CD14-positive monocyte (primary cell): ENCODE measurements around the gene ANKRD44. TPM values are rescaled to one million over a fixed set of nuclear protein-coding genes. Genes with fewer than 3 reads are reported as not detected.
A peak's percentile ranks its signal among the peaks of the same experiment; 100 is the strongest.

Experiments
- DNase-seq, 3 donors: peaks; one replicate each; pipeline ENCODE4 v3.0.0-alpha.2; 2011 to 2022
- H2AFZ ChIP-seq: 2 replicates; pipeline ENCODE4 v1.6.0; 2012; ENCODE audit warnings: mild to moderate bottlenecking, low read depth, low read length, inconsistent platforms; ENCODE audit not compliant: insufficient read depth, poor library complexity, severe bottlenecking
- H3K27ac ChIP-seq, 2 donors: 1 replicate in 1 of 2; 2 replicates in 1 of 2; pipeline ENCODE4 v1.5.1; 2012 to 2013; ENCODE audit warnings: low read length in 2 of 2, control low read depth in 1 of 2, inconsistent platforms in 1 of 2, low read depth in 1 of 2, mild to moderate bottlenecking in 1 of 2
- H3K27me3 ChIP-seq, 2 donors: one replicate each; pipeline versions ENCODE4 v1.6.0 to v1.6.1; 2011 to 2013; ENCODE audit warnings: low read length in 2 of 2; ENCODE audit not compliant: control insufficient read depth in 2 of 2, insufficient read depth in 2 of 2
- H3K36me3 ChIP-seq, 2 donors: replicated peaks in 1 of 2; 1 replicate in 1 of 2; 2 replicates in 1 of 2; pipeline versions ENCODE4 v1.5.1 to v1.6.1; 2012 to 2013; ENCODE audit warnings: low read length in 2 of 2, control low read depth in 1 of 2, inconsistent platforms in 1 of 2, mild to moderate bottlenecking in 1 of 2; ENCODE audit not compliant: insufficient read depth in 2 of 2, control insufficient read depth in 1 of 2
- H3K4me1 ChIP-seq, 2 donors: 1 replicate in 1 of 2; 2 replicates in 1 of 2; pipeline versions ENCODE4 v1.5.1 to v1.6.1; 2012 to 2013; ENCODE audit warnings: low read length in 2 of 2, control low read depth in 1 of 2, inconsistent platforms in 1 of 2, mild to moderate bottlenecking in 1 of 2, moderate library complexity in 1 of 2; ENCODE audit not compliant: insufficient read depth in 2 of 2, control insufficient read depth in 1 of 2
- H3K4me2 ChIP-seq: replicated peaks from 2 replicates; pipeline ENCODE3; 2012; ENCODE audit warnings: low read length, moderate library complexity, mild to moderate bottlenecking; ENCODE audit not compliant: poor library complexity, severe bottlenecking; ENCODE audit errors: extremely low read depth
- H3K4me3 ChIP-seq, 3 experiments: fragments of 200-600 bp in 1 of 3; sonication (generic) in 1 of 3; replicated peaks in 1 of 3; 1 replicate in 2 of 3; 2 replicates in 1 of 3; pipeline ENCODE4 v1.5.1; 2011 to 2013; ENCODE audit warnings: low read length in 3 of 3, mild to moderate bottlenecking in 3 of 3, control low read depth in 2 of 3, low read depth in 2 of 3, inconsistent platforms in 1 of 3, moderate library complexity in 1 of 3
- H3K79me2 ChIP-seq: 2 replicates; pipeline ENCODE4 v1.6.0; 2012; ENCODE audit warnings: mild to moderate bottlenecking, control low read depth, inconsistent platforms, low read length, moderate library complexity; ENCODE audit not compliant: insufficient read depth
- H3K9ac ChIP-seq: 2 replicates; pipeline ENCODE4 v1.6.0; 2017; ENCODE audit warnings: low read length, mild to moderate bottlenecking; ENCODE audit not compliant: insufficient read depth, poor library complexity, severe bottlenecking
- H3K9me3 ChIP-seq, 2 donors: replicated peaks in 1 of 2; 1 replicate in 1 of 2; 2 replicates in 1 of 2; pipeline versions ENCODE4 v1.5.1 to v1.6.1; 2012 to 2013; ENCODE audit warnings: low read length in 2 of 2, control low read depth in 1 of 2; ENCODE audit not compliant: control insufficient read depth in 1 of 2, insufficient read depth in 1 of 2
- H4K20me1 ChIP-seq: 2 replicates; pipeline ENCODE4 v1.6.0; 2012; ENCODE audit warnings: mild to moderate bottlenecking, low read length, control low read depth, moderate library complexity; ENCODE audit not compliant: insufficient read depth
- H3K27ac Mint-ChIP-seq, 7 donors: one replicate each; pipeline ENCODE4 v1.8.0; 2020; ENCODE audit warnings: mild to moderate bottlenecking in 7 of 7, mixed read lengths in 7 of 7, moderate library complexity in 6 of 7, inconsistent platforms in 2 of 7
- H3K27me3 Mint-ChIP-seq, 3 donors: one replicate each; pipeline ENCODE4 v1.8.0; 2021 to 2022; ENCODE audit warnings: low read depth in 3 of 3, mild to moderate bottlenecking in 3 of 3, mixed read lengths in 3 of 3, moderate library complexity in 3 of 3, inconsistent platforms in 1 of 3
- H3K36me3 Mint-ChIP-seq, 2 donors: one replicate each; pipeline ENCODE4 v1.8.0; 2020; ENCODE audit warnings: mixed read lengths in 2 of 2, inconsistent platforms in 1 of 2, mild to moderate bottlenecking in 1 of 2
- H3K4me1 Mint-ChIP-seq: one replicate; pipeline ENCODE4 v1.8.0; 2020; ENCODE audit warnings: mild to moderate bottlenecking, mixed read lengths
- H3K4me3 Mint-ChIP-seq, 2 donors: one replicate each; pipeline ENCODE4 v1.8.0; 2020; ENCODE audit warnings: mild to moderate bottlenecking in 2 of 2, mixed read lengths in 2 of 2, moderate library complexity in 1 of 2
- H3K9me3 Mint-ChIP-seq, 7 donors: one replicate each; pipeline ENCODE4 v1.8.0; 2020 to 2022; ENCODE audit warnings: mixed read lengths in 7 of 7, mild to moderate bottlenecking in 6 of 7, moderate library complexity in 6 of 7, inconsistent platforms in 2 of 7
- WGBS: methylation state at CpG from one replicate; pipeline ENCODE4 v1.1.5; 2013; ENCODE audit warnings: missing lambda C conversion rate; ENCODE audit not compliant: insufficient coverage; 5-methylcytosine and 5-hydroxymethylcytosine counted together
- intact Hi-C, 2 donors: fragments of 100-400 bp; cut with micrococcal nuclease; formaldehyde crosslinking; loops; one replicate each; pipeline versions ENCODE4 v1.15.0 to v1.15.1; 2023
- polyA plus RNA-seq, 3 donors: library from polyadenylated mRNA; depleted of rRNA in 1 of 3; unstranded in 2 of 3; stranded (reverse) in 1 of 3; fragments of 300-500 nt in 2 of 3; fragments of >200 nt in 1 of 3; fragmentation: Illumina TruSeq in 2 of 3; gene quantifications; 1 replicate in 2 of 3; 2 replicates in 1 of 3; pipeline ENCODE4 v1.2.3, GENCODE V29; 2012 to 2021
- TF ChIP-seq, protein P1 (sequence below): fragments of 200-600 bp; IDR thresholded peaks from one replicate; pipeline ENCODE4 v1.8.0; 2022; ENCODE audit warnings: antibody characterized with exemption, mild to moderate bottlenecking

The ANKRD44 gene
- polyA plus RNA-seq, 3 donors = 55.7 to 91.9 (median 64.9) TPM

DNA sequence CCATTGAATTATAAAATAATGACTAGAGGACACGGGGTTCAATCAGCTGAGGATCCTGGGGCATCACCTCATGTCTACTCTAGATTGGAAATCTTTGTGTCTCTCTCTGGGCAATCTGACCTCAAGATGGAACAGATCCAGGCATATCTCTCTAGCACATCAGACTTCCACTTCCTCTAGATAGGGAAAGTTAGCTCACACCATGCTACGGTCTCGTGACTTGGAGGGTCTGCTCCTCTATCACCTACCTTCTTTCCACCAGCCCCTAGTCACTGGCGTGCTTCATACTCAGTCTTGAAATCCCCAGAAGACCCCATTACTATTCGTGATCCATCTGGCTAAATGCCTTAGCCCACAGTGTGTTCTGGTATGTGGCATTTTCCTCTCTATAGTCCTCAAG, 148.8 kb downstream of the ANKRD44 start:
- TF ChIP-seq, protein P1, sequence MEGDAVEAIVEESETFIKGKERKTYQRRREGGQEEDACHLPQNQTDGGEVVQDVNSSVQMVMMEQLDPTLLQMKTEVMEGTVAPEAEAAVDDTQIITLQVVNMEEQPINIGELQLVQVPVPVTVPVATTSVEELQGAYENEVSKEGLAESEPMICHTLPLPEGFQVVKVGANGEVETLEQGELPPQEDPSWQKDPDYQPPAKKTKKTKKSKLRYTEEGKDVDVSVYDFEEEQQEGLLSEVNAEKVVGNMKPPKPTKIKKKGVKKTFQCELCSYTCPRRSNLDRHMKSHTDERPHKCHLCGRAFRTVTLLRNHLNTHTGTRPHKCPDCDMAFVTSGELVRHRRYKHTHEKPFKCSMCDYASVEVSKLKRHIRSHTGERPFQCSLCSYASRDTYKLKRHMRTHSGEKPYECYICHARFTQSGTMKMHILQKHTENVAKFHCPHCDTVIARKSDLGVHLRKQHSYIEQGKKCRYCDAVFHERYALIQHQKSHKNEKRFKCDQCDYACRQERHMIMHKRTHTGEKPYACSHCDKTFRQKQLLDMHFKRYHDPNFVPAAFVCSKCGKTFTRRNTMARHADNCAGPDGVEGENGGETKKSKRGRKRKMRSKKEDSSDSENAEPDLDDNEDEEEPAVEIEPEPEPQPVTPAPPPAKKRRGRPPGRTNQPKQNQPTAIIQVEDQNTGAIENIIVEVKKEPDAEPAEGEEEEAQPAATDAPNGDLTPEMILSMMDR = no peak
- H3K79me2 ChIP-seq = peaks cover 96% of the 10 kb centered on the region
- no peak overlapping the region for H3K4me2 ChIP-seq
- 10% methylated on average over 2 of the region's 5 CpGs for WGBS
- DNase-seq = peak in 1 of 3 donors; percentile 18
- H3K4me3 ChIP-seq = no peak overlapping the region
- H3K27me3 Mint-ChIP-seq = no peaks in the 10 kb centered on the region
- no peak overlapping the region for H3K9ac ChIP-seq
- no peaks in the 10 kb centered on the region for H3K9me3 Mint-ChIP-seq
- peaks cover 97% of the 10 kb centered on the region for H4K20me1 ChIP-seq
- no peaks in the 10 kb centered on the region for H3K27me3 ChIP-seq
- H3K9me3 ChIP-seq = no peaks in the 10 kb centered on the region
- H3K36me3 Mint-ChIP-seq = peaks cover 12 to 15% of the 10 kb centered on the region in 2 donors
- H3K4me1 ChIP-seq = peaks cover 31 to 49% of the 10 kb centered on the region in 2 donors
- peak overlapping the region in 1 of 2 donors; percentile 61 for H3K27ac ChIP-seq
- peaks cover 57% of the 10 kb centered on the region for H3K4me1 Mint-ChIP-seq
- intact Hi-C loops = loop anchor here (10.0 kb wide), 2 partner anchors 47 to 177 kb away; no protein-coding TSS in a partner anchor
- peak overlapping the region in 6 of 7 donors; percentile 14 to 85 (median 58) for H3K27ac Mint-ChIP-seq
- peak overlapping the region in 1 of 2 donors; percentile 67 for H3K4me3 Mint-ChIP-seq
- H2AFZ ChIP-seq = no peak overlapping the region
- H3K36me3 ChIP-seq = peaks cover 0 to 15% of the 10 kb centered on the region in 2 donors

DNA sequence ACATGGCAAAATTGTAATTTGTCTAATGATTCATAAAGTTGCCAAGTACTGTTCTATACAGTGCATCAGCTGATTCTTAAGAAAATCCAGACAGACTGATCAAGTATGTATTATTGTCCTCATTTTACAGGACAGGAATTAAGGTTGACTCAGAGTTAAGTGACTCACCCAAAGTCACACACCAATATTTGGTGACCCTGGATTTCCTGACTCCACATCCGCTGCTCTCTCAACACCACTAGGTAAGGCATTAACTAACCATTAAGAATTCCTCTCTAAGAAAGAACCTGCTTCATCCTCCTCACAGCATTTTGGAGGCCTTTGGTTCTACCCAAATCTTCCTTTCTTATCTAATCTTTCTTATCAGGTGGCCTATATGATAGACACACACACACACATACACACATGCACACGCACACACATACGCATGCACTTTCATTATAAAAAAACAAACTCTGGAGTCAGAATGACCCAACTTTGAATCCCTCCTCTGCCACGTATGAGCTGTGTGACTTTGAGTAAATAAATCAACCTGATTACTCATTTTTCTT, 150.8 kb downstream of the ANKRD44 start:
- intact Hi-C loops = loop anchor here (10.0 kb wide), 2 partner anchors 45 to 175 kb away; no protein-coding TSS in a partner anchor
- no peaks in the 10 kb centered on the region for H3K27me3 ChIP-seq
- no CpG with 5 or more reads among the region's 4 CpGs for WGBS
- Mint-ChIP-seq H3K27ac (peak overlapping the region in 6 of 7 donors; percentile 58 to 91 (median 74)), H3K27me3 (no peaks in the 10 kb centered on the region), H3K9me3 (no peaks in the 10 kb centered on the region), H3K4me3 (no peak overlapping the region), H3K4me1 (peaks cover 61% of the 10 kb centered on the region), H3K36me3 (peaks cover 9 to 10% of the 10 kb centered on the region in 2 donors)
- peak; percentile 69 to 82 (median 75) for DNase-seq
- peaks cover 0 to 6% of the 10 kb centered on the region in 2 donors for H3K36me3 ChIP-seq
- no peak overlapping the region for H3K4me3 ChIP-seq
- no peak overlapping the region for H3K9ac ChIP-seq
- H4K20me1 ChIP-seq = peaks cover 81% of the 10 kb centered on the region
- no peak overlapping the region for H3K4me2 ChIP-seq
- H3K27ac ChIP-seq = peak overlapping the region in 1 of 2 donors; percentile 61
- H3K79me2 ChIP-seq = peaks cover 97% of the 10 kb centered on the region
- TF ChIP-seq, protein P1 = no peak
- H3K9me3 ChIP-seq = no peaks in the 10 kb centered on the region
- H2AFZ ChIP-seq = no peak overlapping the region
- H3K4me1 ChIP-seq = peaks cover 35 to 54% of the 10 kb centered on the region in 2 donors
